HG02840 (cell line): Measurements from ENCODE around the gene HNRNPA1.
"Not testable (repeated sequence)": the region's sequence is repeated elsewhere in the genome, so short reads cannot be mapped to it uniquely, and the experiment has no call there.

Experiments
- ATAC-seq: cut with Tn5 transposase; IDR thresholded peaks from one replicate; pipeline ENCODE4 v1.9.1; 2021; ENCODE audit warnings: mild to moderate bottlenecking, moderate library complexity, moderate number of reproducible peaks; ENCODE audit not compliant: unreplicated experiment, low FRiP score

The HNRNPA1 gene

DNA sequence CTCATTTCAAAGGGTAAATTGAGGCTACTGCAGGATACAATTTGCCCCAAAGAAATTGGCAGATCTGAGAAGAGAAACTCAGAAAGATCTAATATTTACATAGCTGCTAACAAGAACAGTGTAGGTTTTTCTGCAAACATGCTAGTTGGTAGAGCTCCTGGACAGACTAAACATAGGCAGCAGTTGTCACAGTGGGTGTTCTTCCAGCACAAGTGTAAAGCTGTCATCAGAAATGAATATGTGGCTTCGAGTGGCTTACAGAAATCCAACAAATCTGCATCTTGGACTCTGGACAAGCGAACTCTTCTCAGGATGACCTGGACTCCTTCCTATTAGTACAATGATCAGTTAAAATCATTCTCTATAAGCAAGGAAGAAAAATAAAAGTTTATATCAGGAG lies 6.5 kb upstream of the HNRNPA1 start:
- ATAC-seq = no peak

DNA sequence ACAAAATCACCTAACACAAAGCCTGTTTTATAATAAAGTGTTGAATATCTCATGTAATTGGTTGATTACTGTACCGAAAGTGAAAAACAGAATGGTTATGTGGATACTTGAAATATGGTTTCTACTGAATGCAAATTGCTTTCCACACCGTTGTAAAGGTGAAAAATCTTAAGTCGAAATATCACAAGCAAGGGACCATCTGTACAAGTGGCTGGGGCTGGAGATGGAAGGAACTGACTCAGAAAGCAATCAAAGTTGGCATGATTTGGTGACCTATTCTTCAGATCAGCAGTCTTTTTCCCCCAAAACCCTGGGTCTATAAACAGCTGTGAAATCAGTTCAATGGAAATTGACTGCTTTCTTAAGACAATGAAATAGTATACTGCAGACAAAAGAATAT lies 4.2 kb upstream of the HNRNPA1 start:
- ATAC-seq = no peak

DNA sequence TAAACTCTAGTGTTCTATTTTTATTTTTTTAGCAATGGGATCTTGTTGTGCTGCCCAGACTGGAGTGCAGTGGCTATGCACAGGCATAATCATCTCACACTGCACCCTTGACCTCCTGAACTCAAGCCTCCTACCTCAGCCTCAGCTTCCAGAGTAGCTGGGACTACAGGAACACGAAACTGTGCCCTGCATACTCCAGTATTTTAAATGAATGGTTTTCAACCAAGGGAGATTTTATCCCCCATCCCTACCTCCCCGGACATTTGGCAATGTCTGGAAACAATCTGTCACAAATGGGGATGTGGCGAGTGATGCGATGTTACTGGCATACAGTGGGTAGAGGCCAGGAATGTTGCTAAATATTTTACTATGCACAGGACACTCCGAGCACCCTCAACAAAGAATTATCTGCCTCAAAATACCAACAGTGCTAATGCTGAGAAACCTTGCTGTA lies 2.7 kb upstream of the HNRNPA1 start:
- no peak for ATAC-seq

DNA sequence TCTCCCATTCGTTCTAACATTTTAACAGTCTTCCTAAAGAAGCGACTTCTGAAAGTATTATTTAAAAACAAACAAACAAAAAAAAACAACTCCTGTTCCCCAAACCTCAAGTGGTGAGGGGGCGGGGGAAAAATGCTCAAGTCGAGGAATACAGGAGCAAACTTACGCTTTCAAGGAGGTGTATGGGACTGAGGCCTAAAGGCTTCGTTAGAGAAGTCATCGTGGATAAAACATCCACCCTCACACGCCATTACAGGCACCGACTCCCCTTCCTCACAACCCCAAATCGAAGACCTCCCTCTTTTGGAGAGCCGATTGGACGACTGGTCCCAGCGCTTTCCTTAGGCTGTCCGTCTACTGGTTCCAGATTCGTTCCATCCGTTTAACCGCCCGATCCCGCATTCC lies 1.3 kb upstream of the HNRNPA1 start:
- ATAC-seq = no peak

DNA sequence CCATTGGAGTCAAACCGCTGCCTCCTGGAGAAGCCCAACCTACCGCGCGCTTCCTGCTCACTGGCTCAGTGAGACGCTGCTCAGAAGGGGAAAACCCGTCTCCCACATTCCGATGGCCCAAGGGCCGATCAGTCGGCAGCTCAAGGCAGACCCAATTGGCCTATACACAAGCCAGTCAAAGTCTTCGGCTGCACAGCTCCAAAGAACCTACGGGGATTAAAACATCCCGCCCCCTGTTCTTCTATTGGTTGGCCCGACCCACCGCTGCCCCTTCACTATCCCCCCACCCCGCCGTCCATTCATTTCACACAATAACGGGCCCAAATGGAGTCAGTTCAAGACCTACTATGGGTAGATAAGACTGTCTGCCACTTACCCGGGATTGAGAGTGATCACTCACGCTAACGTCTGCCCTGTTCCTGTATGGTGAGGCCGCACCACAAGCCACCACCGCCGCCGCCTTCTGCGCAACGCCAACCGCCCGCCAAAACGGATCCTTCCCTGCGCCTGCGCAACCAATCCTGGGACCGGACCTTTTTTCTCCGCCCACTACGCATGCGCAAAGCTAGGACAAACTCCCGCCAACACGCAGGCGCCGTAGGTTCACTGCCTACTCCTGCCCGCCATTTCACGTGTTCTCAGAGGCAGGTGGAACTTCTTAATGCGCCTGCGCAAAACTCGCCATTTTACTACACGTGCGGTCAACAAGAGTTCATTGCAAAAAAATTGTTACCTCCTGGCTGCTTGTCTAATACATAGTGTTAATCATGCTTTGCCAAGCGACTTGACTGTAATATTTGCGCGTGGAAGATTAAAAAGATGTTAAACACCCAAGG lies 676 bp upstream of the HNRNPA1 start, which contains the start of gene CBX5:
CBX5 (minus strand) TSS at position 491 of the 836 bp plus-strand sequence. CDS start 22,472 bp downstream, outside the sequence.
- peak; percentile 60 for ATAC-seq

DNA sequence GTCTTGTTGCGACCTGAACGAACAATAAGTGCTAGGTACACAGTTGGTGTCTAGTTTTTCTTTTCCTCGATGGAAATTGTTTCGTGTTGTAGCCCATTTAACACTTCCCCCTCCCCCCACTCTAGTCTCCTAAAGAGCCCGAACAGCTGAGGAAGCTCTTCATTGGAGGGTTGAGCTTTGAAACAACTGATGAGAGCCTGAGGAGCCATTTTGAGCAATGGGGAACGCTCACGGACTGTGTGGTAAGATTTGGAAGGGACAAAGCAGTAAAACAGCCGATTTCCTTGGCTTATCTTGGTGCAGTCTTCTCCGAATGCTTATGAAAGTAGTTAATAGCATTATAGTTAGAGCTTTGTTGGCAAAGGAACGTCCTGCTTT lies 724 bp downstream of the HNRNPA1 start:
- ATAC-seq = not testable (repeated sequence)

DNA sequence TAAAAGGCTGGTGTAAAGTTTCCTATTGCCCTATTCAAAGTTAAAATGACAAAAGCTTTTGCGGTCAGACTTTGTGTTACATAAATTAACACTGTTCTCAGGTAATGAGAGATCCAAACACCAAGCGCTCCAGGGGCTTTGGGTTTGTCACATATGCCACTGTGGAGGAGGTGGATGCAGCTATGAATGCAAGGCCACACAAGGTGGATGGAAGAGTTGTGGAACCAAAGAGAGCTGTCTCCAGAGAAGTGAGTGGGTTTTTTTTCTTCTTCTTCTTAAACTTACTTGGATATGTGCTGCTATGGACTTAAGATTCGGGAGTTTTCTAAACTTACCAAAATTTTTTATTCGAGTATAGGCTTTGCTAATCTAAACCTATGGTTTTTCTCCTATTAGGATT lies 1.2 kb downstream of the HNRNPA1 start:
- not testable (repeated sequence) for ATAC-seq

DNA sequence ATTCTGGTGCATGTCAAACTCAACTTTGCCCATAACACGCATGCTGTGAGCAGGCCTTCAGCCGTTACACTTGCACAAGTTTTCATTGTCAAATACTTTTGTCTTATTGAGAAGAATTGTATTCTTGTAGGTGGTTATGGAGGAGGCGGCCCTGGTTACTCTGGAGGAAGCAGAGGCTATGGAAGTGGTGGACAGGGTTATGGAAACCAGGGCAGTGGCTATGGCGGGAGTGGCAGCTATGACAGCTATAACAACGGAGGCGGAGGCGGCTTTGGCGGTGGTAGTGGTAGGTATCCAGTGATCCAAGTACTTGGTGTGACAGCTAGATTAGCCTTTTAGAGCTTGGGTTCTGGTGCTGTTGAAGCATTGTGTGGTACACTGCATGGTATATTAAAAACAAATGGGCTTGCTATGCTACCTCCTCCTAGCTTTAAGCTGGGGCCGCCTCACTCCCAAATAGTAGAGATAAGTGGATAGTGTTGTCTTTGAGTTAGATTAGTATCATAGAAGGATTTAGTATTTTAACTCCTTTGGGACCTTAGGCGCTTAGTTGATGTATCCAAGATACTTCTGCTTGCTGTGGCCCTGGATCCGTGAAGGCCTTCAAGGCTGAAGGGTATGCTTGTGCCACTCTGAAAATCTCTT lies 2.5 kb downstream of the HNRNPA1 start:
- no peak for ATAC-seq

DNA sequence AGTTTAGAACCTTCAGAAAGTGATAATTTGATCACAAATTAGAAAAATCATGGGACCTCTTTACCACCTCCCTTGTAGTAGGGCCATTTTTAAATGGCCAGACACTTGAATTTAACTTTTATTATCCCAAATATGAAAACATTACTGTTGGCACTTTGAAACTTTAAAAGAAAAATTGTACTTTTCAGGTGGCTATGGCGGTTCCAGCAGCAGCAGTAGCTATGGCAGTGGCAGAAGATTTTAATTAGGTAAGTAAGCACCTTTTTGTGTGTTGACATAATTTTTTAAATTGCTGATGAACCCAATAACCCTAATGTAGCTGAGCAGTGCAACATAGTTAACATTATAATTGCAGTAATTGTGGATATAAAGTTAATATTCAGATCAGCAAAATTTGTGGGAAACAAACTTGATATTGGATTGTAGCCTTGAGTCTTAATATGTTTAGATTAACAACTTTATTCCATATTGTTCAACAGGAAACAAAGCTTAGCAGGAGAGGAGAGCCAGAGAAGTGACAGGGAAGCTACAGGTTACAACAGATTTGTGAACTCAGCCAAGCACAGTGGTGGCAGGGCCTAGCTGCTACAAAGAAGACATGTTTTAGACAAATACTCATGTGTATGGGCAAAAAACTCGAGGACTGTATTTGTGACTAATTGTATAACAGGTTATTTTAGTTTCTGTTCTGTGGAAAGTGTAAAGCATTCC lies 3.7 kb downstream of the HNRNPA1 start:
- not testable (repeated sequence) for ATAC-seq

DNA sequence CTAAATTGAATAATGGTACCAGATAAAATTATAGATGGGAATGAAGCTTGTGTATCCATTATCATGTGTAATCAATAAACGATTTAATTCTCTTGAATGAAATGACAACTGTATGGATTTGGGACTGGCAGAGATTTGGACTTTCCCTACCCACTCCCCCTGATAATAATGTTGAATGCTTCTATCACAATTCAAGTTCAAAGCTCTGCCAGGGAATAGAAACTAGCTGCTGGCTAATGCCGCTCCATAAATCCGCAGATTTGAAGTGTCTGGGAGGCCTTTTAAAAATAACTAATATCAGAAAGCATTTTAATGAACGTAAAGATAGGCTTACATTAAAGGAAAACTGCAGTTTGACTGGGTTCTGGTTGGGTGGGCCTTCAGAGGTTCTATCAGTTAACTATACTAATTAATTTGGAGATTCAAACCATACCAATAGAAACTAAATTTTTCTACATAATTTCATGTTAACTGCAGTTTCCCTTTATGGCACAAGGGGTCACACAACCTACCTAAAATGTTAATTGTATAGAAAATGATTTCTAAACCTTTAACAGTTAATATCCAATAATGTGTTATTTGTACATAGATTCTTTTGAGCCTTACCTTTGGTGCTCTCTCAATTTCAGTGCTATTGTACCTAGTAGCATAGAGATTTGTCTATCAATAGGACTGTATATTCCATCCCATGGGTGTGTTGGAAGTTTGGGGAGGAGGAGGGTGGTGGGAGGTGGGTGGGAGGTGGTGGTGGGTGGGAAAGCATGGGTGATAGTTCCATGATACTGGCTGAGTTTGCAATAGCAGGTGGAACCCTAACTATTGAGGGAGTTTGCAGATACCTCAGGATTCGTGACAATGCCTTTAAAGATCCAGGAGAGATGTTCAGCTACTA lies 4.9 kb downstream of the HNRNPA1 start:
- no peak for ATAC-seq

DNA sequence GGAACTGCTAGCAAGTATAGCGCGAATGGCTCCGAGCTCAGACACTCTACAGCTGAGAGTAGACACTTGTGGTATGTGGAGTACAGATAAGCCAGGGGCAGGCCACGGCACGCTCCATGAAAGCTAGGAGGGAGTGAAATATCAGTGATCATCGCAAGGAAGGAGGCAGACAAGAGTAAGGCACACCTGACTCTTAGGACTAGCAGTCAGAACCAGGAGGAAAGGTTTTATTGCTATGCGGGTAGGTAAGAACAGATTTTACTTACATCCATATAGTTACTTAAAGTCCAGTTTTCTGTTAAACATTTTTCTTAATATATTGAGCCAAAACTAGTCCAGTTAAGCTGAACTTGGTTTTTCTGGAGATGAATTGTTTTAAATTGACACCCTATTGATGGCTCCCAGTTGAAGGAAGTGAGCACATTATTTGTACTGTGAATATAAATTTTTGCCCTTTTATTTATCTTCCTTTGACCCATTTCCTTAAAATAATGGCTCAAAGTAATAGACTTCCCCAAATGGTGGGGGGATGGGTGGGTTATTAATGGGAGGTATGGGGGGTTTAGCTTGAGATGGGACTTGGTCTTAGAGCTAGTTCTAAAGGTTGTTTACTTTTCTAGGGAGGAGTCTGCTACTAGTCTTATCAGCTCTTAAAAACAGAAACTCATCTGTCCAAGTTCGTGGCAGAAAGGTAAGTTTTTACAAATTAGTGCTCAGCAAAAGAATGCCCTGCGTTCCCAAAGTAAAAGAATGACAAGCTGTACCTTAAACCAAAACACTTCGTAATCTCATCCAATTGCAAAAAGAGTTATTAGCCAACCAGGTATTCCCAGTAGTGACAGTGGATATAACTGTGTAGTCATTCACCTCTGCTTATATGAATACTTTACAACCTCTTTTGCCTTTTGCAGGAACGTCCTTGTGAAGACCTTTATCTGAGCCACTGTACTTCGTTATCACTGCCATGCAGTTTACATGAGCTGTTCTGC lies 5.8 kb downstream of the HNRNPA1 start:
- ATAC-seq = no peak

DNA sequence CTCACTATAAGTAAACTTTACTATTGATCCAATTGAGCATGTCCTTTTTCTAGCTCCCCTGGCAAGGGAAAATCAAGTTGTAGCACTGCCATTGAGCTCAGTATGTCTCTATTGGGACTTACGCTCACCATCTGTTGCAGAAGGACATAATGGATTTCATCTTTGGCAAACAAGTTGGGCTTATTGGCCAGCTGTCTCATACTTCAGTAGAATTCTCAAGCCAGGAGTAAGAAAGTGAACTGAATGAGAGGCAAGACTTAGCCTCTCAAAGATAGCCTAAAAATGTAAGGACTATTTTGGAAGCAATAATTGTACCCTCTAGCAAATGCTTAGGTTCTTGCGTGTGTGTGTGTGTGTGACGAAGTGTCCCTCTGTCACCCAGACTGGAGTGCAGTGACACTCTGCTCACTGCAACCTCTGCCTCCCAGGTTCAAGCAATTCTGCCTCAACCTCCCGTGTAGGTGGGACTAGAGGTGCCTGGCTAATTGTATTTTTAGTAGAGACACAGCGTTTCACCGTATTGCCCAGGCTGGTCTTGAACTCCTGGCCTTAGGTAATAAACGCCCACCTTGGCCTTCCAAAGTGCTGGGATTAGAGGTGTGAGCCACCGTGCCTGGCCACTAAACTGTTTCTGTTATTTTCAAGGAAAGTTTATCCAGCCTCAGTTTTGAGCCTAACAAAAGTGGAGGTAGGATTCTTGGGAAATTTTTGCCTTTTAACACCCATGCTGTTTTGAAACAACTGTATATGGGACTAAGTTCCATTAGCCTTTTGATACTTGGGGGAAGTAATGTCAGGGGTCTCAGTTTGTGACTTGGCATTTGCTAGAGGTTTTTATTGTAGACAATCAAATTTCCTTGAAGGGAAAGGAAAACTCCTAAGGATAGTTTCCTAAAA lies 7.0 kb downstream of the HNRNPA1 start:
- no peak for ATAC-seq

DNA sequence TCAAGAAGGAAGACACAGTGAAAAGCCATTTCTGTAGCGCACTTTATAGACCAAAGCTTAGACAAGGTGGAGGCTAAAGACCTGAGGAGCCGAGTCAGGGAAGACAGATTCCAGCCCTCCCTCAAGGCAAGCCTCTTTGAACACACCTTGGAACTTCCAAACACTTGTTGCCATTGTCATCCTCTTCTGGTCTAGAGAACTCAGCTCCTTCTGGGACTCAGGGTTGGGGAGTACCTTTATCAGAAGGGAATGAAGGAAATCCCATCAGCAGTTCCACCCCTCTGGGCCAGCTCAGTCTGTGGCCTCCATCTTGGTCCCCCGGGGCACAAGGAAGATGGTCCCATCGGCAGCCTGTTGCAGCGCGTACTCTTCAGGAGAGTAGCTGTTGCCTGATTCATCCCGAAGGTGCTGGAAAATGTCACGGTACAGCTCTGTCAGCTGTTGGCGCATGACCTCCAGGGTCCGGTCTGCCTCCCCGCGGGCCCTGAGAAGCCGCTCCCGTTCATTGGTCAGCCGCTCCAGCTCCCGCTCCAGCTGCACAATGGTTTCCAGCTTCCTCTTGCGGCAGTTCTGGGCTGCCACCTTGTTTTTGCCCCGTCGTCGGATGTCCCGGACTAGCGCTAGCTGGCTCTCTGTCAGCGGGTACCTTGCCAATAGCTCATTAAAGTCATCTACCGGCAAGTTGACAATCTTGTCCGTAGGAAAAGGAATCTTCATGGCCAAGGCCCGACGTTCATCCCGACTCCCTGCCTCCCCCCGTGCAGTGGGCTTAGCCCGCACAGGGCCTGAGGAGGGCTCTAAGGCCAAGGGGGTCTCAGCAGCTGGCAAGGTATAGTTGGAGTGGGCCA lies 11.8 kb downstream of the HNRNPA1 start:
- ATAC-seq = no peak

DNA sequence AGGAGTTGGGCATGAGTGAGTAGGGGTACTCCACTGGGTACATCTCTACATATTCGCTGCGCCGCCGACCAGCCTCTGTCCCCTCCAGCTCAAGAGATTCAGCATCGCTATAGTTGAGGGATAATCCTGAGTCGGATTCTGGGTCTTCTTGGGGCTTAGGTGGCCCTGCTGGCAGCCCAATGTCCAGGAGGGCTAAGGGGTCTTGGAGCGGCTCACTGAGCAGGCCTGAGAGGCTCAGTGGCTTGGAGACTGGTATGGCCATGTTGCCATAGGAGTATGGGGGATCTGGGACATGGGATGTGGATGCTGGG lies 12.4 kb downstream of the HNRNPA1 start:
- no peak for ATAC-seq

DNA sequence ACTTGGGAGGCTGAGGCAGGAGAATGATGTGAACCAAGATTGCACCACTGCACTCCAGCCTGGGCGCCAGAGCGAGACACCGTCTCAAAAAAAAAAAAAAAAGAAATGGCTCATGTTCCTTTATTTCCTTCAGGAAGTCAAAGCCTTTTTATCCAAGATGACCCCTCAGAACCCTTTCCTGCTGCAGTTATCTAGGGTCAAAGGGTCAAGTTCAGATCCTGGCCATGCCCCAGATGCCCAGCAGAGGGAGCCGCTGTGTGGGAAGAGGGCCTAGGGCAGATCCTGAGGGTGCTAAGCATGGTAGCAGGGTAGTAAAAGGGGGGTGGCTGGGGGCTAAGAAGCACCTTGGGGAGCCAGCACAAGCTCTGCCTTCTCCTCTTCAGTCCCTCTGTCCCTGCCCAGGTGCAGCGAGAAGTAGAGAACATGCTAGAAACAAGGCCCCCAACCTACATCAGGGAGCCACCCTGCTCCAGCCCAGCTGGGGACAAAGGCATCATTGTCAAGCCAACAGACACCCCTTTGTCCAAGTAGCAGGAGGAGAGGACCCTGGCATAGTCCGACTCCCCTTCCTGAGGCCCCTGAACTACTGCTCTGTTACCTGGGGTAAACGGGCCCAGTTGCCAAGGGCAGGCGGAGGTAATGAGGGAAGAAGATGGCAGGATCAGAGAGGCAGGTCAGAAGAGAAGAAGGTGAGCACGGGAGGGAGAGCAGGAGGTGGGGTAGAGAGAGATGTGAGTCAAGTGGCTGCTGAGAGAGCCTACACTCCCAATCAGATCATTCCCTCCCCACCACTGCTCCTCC lies 13.8 kb downstream of the HNRNPA1 start:
- no peak for ATAC-seq

DNA sequence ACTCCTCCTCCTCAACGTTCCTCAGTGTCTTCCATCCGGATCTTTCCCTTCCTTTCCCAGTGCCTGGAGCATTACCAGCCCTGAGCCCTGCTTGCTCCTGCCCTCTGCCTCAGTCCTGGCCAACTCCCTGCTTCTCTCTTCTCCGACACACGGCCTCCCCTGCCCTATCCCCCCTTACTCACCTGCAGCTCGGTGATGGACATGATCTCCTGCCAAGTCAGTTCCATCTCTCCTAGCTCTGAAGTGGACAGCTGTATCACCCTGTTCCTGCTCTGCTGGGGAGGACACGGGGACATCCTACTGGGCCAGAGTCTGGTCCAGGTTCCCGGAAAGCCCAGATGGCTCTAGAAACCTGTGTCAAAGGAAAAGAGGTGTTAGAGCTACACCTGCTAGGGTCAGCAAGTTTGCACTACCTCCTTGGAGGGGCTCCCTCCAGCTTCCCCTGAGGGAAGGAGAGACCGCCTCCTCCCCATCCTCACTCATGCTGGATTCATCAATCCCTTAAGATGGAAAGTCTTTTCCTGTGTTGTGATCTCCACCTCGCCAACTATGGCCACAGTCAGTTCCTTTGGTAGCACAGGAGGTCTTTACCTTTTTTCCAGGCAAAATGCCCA lies 14.5 kb downstream of the HNRNPA1 start:
- no peak for ATAC-seq
